K562 (cell line): ENCODE measurements around the gene MTERF2. TPM values are rescaled to one million over a fixed set of nuclear protein-coding genes. Genes with fewer than 3 reads are reported as not detected.

Experiments used
- ATAC-seq: fragments of 200-7000 bp; cut with Tn5 transposase; 3 replicates; pipeline ENCODE4 v1.9.1; 2020; ENCODE audit warnings: moderate library complexity
- BruUV-seq: library from RNA; stranded (reverse); fragments of 400-500 nt; replicated peaks from 2 replicates; lab custom pipeline; 2021; lab: Mats Ljungman, UMichigan
- CTCF ChIA-PET: fragments of 300-600 bp; formaldehyde crosslinking; extraction: SDS; loops from one replicate; lab custom pipeline; 2021; ENCODE audit warnings: low intra/inter-chr PET ratio; lab: Yijun Ruan, JAX
- POLR2A ChIA-PET: fragments of 300-600, 350-650 bp; sonication (Branson Sonifier 250); formaldehyde crosslinking; extraction: SDS; loops from one replicate; lab custom pipeline; 2021; ENCODE audit warnings: antibody characterized with exemption, inconsistent platforms; lab: Yijun Ruan, JAX
- DNase-seq, 4 experiments: peaks; one replicate each; pipeline versions ENCODE4 v3.0.0 to v3.0.0-alpha.2; 2011 to 2018; ENCODE audit warnings: low spot score in 3 of 4, mixed read lengths in 3 of 4; ENCODE audit errors: extremely low read depth in 1 of 4
- FAIRE-seq: peaks from 2 replicates; lab custom pipeline; 2011; peaks lifted over from hg19 to GRCh38; lab: Jason Lieb, UNC
- H2AFZ ChIP-seq: 2 replicates; pipeline ENCODE4 v1.6.0; 2011; ENCODE audit warnings: low read depth, low read length, control low read depth, inconsistent platforms
- H3K27ac ChIP-seq: fragments of 200-600 bp; 3 replicates; pipeline ENCODE4 v1.8.0; 2011; ENCODE audit warnings: low read depth, mild to moderate bottlenecking, control low read depth, inconsistent platforms, low read length, moderate library complexity, mixed read lengths; ENCODE audit errors: extremely low read depth
- H3K27me3 ChIP-seq, 2 experiments: fragments of 300-600 bp in 1 of 2; 2 replicates in 1 of 2; 3 replicates in 1 of 2; pipeline versions ENCODE4 v1.6.0 to v1.8.0; 2011; ENCODE audit warnings: inconsistent platforms in 2 of 2, low read length in 2 of 2, mild to moderate bottlenecking in 1 of 2, mixed read lengths in 1 of 2, moderate library complexity in 1 of 2; ENCODE audit not compliant: control insufficient read depth in 2 of 2, insufficient read depth in 2 of 2
- H3K36me3 ChIP-seq: fragments of 300-600 bp; 3 replicates; pipeline ENCODE4 v1.8.0; 2011; ENCODE audit warnings: mild to moderate bottlenecking, low read length, inconsistent platforms; ENCODE audit not compliant: control insufficient read depth, insufficient read depth
- H3K4me1 ChIP-seq, 2 experiments: fragments of 200-600 bp in 1 of 2; replicated peaks in 1 of 2; 2 replicates in 1 of 2; 3 replicates in 1 of 2; pipeline versions ENCODE4 v1.5.1 to v1.8.0; 2011; ENCODE audit warnings: inconsistent platforms in 2 of 2, low read length in 2 of 2, mild to moderate bottlenecking in 1 of 2, mixed read lengths in 1 of 2, moderate library complexity in 1 of 2; ENCODE audit not compliant: control insufficient read depth in 2 of 2, insufficient read depth in 2 of 2
- H3K4me2 ChIP-seq: 2 replicates; pipeline ENCODE4 v1.6.1; 2011; ENCODE audit warnings: low read length, control low read depth, inconsistent platforms, mixed read lengths; ENCODE audit not compliant: insufficient read depth
- H3K4me3 ChIP-seq: fragments of 200-600 bp; sonication (generic), shearing (Covaris generic); 2 replicates; pipeline ENCODE4 v1.5.1; 2016; ENCODE audit warnings: control low read depth, inconsistent platforms
- H3K79me2 ChIP-seq: fragments of 200-600 bp; 3 replicates; pipeline ENCODE4 v1.8.0; 2011; ENCODE audit warnings: low read length, inconsistent platforms; ENCODE audit not compliant: control insufficient read depth, insufficient read depth
- H3K9ac ChIP-seq, 2 experiments: 2 replicates each; pipeline versions ENCODE4 v1.6.0 to v1.6.1; 2011; ENCODE audit warnings: low read depth in 2 of 2, low read length in 2 of 2, control low read depth in 1 of 2, inconsistent platforms in 1 of 2, mild to moderate bottlenecking in 1 of 2, mixed read lengths in 1 of 2; ENCODE audit not compliant: insufficient read depth in 1 of 2
- H3K9me1 ChIP-seq: one replicate; pipeline ENCODE4 v1.6.0; 2011; ENCODE audit warnings: inconsistent platforms, mild to moderate bottlenecking, low read length, moderate library complexity; ENCODE audit not compliant: control insufficient read depth, insufficient read depth
- H3K9me3 ChIP-seq: replicated peaks from 2 replicates; pipeline ENCODE4 v1.5.1; 2011; ENCODE audit warnings: low read depth, low read length, inconsistent platforms; ENCODE audit not compliant: control insufficient read depth, insufficient read depth
- H4K20me1 ChIP-seq: replicated peaks from 2 replicates; pipeline ENCODE4 v1.6.1; 2011; ENCODE audit warnings: low read length, inconsistent platforms, mixed read lengths; ENCODE audit not compliant: control insufficient read depth, insufficient read depth
- BACH1 ChIP-seq: fragments of 200-800 bp; sonication (Bioruptor generic); IDR thresholded peaks from 2 replicates; pipeline ENCODE4 v1.6.1; 2016; ENCODE audit warnings: missing genetic modification characterization, missing compliant biosample characterization
- CCNT2 ChIP-seq: IDR thresholded peaks from 2 replicates; pipeline ENCODE4 v1.6.1; 2011; ENCODE audit warnings: borderline replicate concordance, low read depth, mild to moderate bottlenecking, moderate library complexity, mixed read lengths, low read length; ENCODE audit not compliant: insufficient read length; ENCODE audit errors: extremely low read depth
- FOSL1 ChIP-seq: fragments of 200-800 bp; sonication (Bioruptor generic); conservative IDR thresholded peaks from 2 replicates; pipeline ENCODE4 v1.6.1; 2016; ENCODE audit warnings: missing genetic modification characterization, missing compliant biosample characterization
- FOXJ2 ChIP-seq: fragments of 200-800 bp; sonication (Bioruptor generic); IDR thresholded peaks from 2 replicates; pipeline ENCODE4 v1.6.1; 2016; ENCODE audit warnings: missing genetic modification characterization, missing compliant biosample characterization
- NEUROD1 ChIP-seq: fragments of 150-350 bp; IDR thresholded peaks from 2 replicates; pipeline ENCODE4 v1.6.1; 2014; ENCODE audit warnings: borderline replicate concordance, low read length, low read depth; ENCODE audit not compliant: partially characterized antibody
- POU5F1 ChIP-seq: fragments of 150-350 bp; IDR thresholded peaks from 2 replicates; pipeline ENCODE4 v1.6.1; 2014; ENCODE audit warnings: borderline replicate concordance, low read length, low read depth, mild to moderate bottlenecking; ENCODE audit not compliant: partially characterized antibody
- TEAD2 ChIP-seq: fragments of 450-650 bp; IDR thresholded peaks from 2 replicates; pipeline ENCODE4 v1.6.1; 2016; ENCODE audit warnings: missing genetic modification characterization, control low read depth, missing compliant biosample characterization
- ZNF778 ChIP-seq: fragments of 450-650 bp; formaldehyde crosslinking; IDR thresholded peaks from 2 replicates; pipeline ENCODE4 v1.4.0; 2020; ENCODE audit warnings: mild to moderate bottlenecking, moderate library complexity
- WGBS: fragments of 100-300 bp; shearing (Covaris generic); methylation state at CpG from one replicate; pipeline ENCODE4 v1.1.6; 2016; ENCODE audit warnings: low coverage, mixed read lengths; ENCODE audit not compliant: insufficient coverage; ENCODE audit errors: missing lambda C conversion rate; 5-methylcytosine and 5-hydroxymethylcytosine counted together
- in situ Hi-C: fragments of 300-500 bp; cut with MboI; formaldehyde crosslinking; loops from 4 replicates; pipeline ENCODE4 v1.15.0; 2018; ENCODE audit warnings: inconsistent platforms, mixed read lengths
- intact Hi-C: fragments of 100-400 bp; cut with micrococcal nuclease; formaldehyde crosslinking; loops from 2 replicates; pipeline ENCODE4 v1.14.2; 2022
- polyA plus RNA-seq, 8 experiments: library from polyadenylated mRNA; depleted of rRNA in 4 of 8; stranded (reverse) in 5 of 8; unstranded in 3 of 8; fragments of >200 nt; fragmentation: Nextera tagmentation in 2 of 8; fragmentation: Illumina TruSeq in 1 of 8; extraction: Ambion mirVana in 2 of 8; extraction: Trizol in 1 of 8; gene quantifications; 2 replicates each; pipeline versions ENCODE4 v1.2.1 to v1.2.3, GENCODE V29; 2011 to 2014; ENCODE audit warnings: inconsistent platforms in 1 of 8, missing spikeins in 1 of 8
- total RNA-seq, 7 experiments: library from RNA; depleted of rRNA in 6 of 7; stranded (reverse); fragments of >200 nt in 6 of 7; fragmentation: Illumina TruSeq in 2 of 7; extraction: Trizol in 2 of 7; gene quantifications; 2 replicates each; pipeline versions ENCODE4 v1.2.1 to v1.2.3, GENCODE V29; 2011 to 2021; ENCODE audit warnings: low replicate concordance in 1 of 7
- TF ChIP-seq, protein P1 (sequence below): sonication (generic); formaldehyde crosslinking; IDR thresholded peaks from 2 replicates; pipeline ENCODE4 v1.8.0; 2022; ENCODE audit warnings: mild to moderate bottlenecking, missing genetic modification reagents, borderline replicate concordance
- TF ChIP-seq, protein P2 (sequence below): sonication (generic); formaldehyde crosslinking; IDR thresholded peaks from 2 replicates; pipeline ENCODE4 v1.8.0; 2022; ENCODE audit warnings: mild to moderate bottlenecking, low read depth, missing genetic modification reagents

MTERF2 gene
- total and polyA plus RNA-seq, 9 of the 15 experiments (the other 6 are each of a cell fraction or from before 2014, with no cell fraction given): 10.0 to 63.2 (median 33.2) TPM

DNA sequence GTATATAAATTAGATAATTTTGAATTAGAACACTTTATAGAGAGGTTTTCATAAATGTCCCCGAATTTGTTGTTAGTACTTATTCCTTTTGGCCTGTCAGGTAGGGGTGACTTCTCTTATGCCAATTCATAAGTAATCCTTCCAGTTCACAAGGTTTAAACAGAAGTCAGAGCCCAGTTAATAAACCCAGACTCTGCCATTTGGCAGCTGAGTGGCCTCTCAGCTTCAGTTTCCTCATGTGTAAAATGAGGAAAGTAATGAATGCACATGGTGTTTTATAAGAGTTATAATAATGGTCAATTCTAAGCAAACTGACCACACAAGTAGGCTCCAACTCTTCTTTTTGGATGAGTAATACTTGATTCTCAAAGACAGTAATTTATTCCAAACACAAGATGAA, 10.3 kb downstream of the MTERF2 start:
- POLR2A ChIA-PET: interaction anchor here (0.6 to 5.5 kb wide), 10 partner anchors 7 to 794 kb away, joined by 3 to 28 read pairs (median 4); partner anchors contain the start of gene TMEM263
- H3K9ac ChIP-seq: no peak overlapping the region
- CTCF ChIA-PET: no interaction called here

More for the DNA sequence above, 10.3 kb downstream of the MTERF2 start:
- BruUV-seq: no TSS peak
- no peak overlapping the region for H3K4me2 ChIP-seq
- peak overlapping the region; percentile 65; the same call in 2 of the 3 replicates for H3K27ac ChIP-seq
- H3K9me1 ChIP-seq: no peaks in the 10 kb centered on the region
- no peaks in the 10 kb centered on the region for H3K9me3 ChIP-seq
- no peak for TF ChIP-seq NEUROD1
- no peak for TF ChIP-seq ZNF778 (CRISPR knock-in tag)
- TF ChIP-seq POU5F1: no peak
- TF ChIP-seq FOXJ2 (tag): no peak
- TF ChIP-seq FOSL1 (tag): peak; percentile 8; the same call in 1 of the 2 replicates
- no peak for TF ChIP-seq TEAD2 (tag)
- peak; percentile 1 for TF ChIP-seq CCNT2
- TF ChIP-seq, protein P1, sequence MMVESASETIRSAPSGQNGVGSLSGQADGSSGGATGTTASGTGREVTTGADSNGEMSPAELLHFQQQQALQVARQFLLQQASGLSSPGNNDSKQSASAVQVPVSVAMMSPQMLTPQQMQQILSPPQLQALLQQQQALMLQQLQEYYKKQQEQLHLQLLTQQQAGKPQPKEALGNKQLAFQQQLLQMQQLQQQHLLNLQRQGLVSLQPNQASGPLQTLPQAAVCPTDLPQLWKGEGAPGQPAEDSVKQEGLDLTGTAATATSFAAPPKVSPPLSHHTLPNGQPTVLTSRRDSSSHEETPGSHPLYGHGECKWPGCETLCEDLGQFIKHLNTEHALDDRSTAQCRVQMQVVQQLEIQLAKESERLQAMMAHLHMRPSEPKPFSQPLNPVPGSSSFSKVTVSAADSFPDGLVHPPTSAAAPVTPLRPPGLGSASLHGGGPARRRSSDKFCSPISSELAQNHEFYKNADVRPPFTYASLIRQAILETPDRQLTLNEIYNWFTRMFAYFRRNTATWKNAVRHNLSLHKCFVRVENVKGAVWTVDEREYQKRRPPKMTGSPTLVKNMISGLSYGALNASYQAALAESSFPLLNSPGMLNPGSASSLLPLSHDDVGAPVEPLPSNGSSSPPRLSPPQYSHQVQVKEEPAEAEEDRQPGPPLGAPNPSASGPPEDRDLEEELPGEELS (CRISPR knock-in tag): no peak
- TF ChIP-seq BACH1: no peak
- TF ChIP-seq, protein P2, sequence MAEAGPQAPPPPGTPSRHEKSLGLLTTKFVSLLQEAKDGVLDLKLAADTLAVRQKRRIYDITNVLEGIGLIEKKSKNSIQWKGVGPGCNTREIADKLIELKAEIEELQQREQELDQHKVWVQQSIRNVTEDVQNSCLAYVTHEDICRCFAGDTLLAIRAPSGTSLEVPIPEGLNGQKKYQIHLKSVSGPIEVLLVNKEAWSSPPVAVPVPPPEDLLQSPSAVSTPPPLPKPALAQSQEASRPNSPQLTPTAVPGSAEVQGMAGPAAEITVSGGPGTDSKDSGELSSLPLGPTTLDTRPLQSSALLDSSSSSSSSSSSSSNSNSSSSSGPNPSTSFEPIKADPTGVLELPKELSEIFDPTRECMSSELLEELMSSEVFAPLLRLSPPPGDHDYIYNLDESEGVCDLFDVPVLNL (CRISPR knock-in tag): no peak
- no peaks in the 10 kb centered on the region for H4K20me1 ChIP-seq
- H3K4me3 ChIP-seq: no peak overlapping the region
- peaks cover 16% of the 10 kb centered on the region; the same call in 2 of the 3 replicates for H3K79me2 ChIP-seq
- no peak overlapping the region for H2AFZ ChIP-seq
- peaks cover 7 to 52% of the 10 kb centered on the region in 2 experiments for H3K4me1 ChIP-seq
- no peak for DNase-seq
- no peak for FAIRE-seq
- intact Hi-C loops (loop anchor here (1.0 to 2.0 kb wide), 2 partner anchors 8 to 20 kb away; no protein-coding TSS in a partner anchor), in situ Hi-C loops (no loop called here)
- 20% methylated on average over 1 of the region's 1 CpG for WGBS
- peaks cover 34% of the 10 kb centered on the region for H3K36me3 ChIP-seq
- no peaks in the 10 kb centered on the region for H3K27me3 ChIP-seq
- ATAC-seq: no peak
